HepG2 (cell line): ENCODE measurements around the gene KIF15. TPM values are rescaled to one million over a fixed set of nuclear protein-coding genes. Genes with fewer than 3 reads are reported as not detected.

Experiments used
- ATAC-seq: fragments of 200-7000 bp; cut with Tn5 transposase; 3 replicates; pipeline ENCODE4 v1.9.1; 2020; ENCODE audit warnings: mild to moderate bottlenecking, moderate library complexity
- BruUV-seq: library from RNA; stranded (reverse); fragments of 400-500 nt; replicated peaks from 2 replicates; lab custom pipeline; 2021; lab: Mats Ljungman, UMichigan
- CTCF ChIA-PET: fragments of 300-600 bp; formaldehyde crosslinking; extraction: SDS; loops from one replicate; lab custom pipeline; 2021; ENCODE audit warnings: low total read pairs, inconsistent platforms, low intra/inter-chr PET ratio; lab: Yijun Ruan, JAX
- POLR2A ChIA-PET: fragments of 350-600 bp; sonication (Branson Sonifier 250); formaldehyde crosslinking; loops from one replicate; lab custom pipeline; 2020; ENCODE audit warnings: antibody characterized with exemption, inconsistent platforms; lab: Yijun Ruan, JAX
- DNase-seq: peaks from one replicate; pipeline ENCODE4 v3.0.0-alpha.2; 2015; ENCODE audit warnings: low spot score
- FAIRE-seq: peaks from 3 replicates; lab custom pipeline; 2011; peaks lifted over from hg19 to GRCh38; lab: Jason Lieb, UNC
- H2AFZ ChIP-seq: one replicate; pipeline ENCODE4 v1.6.1; 2011; ENCODE audit warnings: low read length, inconsistent platforms
- H3K27ac ChIP-seq: fragments of 300-600 bp; 3 replicates; pipeline ENCODE4 v1.8.0; 2011; ENCODE audit warnings: mixed run types, mild to moderate bottlenecking, mixed read lengths, low read length, inconsistent platforms; ENCODE audit not compliant: insufficient read depth; ENCODE audit errors: extremely low read length
- H3K27me3 ChIP-seq, 2 experiments: fragments of 200-600 bp in 1 of 2; 2 replicates in 1 of 2; 3 replicates in 1 of 2; pipeline versions ENCODE4 v1.6.0 to v1.8.0; 2011; ENCODE audit warnings: low read length in 2 of 2, mild to moderate bottlenecking in 2 of 2, moderate library complexity in 2 of 2, inconsistent platforms in 1 of 2; ENCODE audit not compliant: insufficient read depth in 2 of 2, control insufficient read depth in 1 of 2
- H3K36me3 ChIP-seq, 2 experiments: fragments of 200-600 bp in 1 of 2; replicated peaks in 1 of 2; 2 replicates in 1 of 2; 3 replicates in 1 of 2; pipeline versions ENCODE4 v1.5.1 to v1.8.0; 2011; ENCODE audit warnings: low read length in 2 of 2, inconsistent platforms in 1 of 2; ENCODE audit not compliant: insufficient read depth in 2 of 2, control insufficient read depth in 1 of 2
- H3K4me1 ChIP-seq: 2 replicates; pipeline ENCODE4 v1.5.1; 2012; ENCODE audit warnings: low read length, inconsistent platforms; ENCODE audit not compliant: insufficient read depth
- H3K4me2 ChIP-seq: 2 replicates; pipeline ENCODE4 v1.6.0; 2011; ENCODE audit warnings: low read depth, low read length, inconsistent platforms
- H3K4me3 ChIP-seq, 3 experiments: fragments of 200-600 bp in 1 of 3; sonication (generic), shearing (Covaris generic) in 1 of 3; replicated peaks in 1 of 3; 2 replicates each; pipeline ENCODE4 v1.5.1; 2011 to 2016; ENCODE audit warnings: low read length in 3 of 3, inconsistent platforms in 2 of 3, low read depth in 2 of 3, mild to moderate bottlenecking in 2 of 3, control low read depth in 1 of 3, mixed read lengths in 1 of 3; ENCODE audit not compliant: insufficient read depth in 1 of 3
- H3K79me2 ChIP-seq: one replicate; pipeline ENCODE4 v1.6.1; 2011; ENCODE audit warnings: low read length, inconsistent platforms; ENCODE audit not compliant: insufficient read depth
- H3K9ac ChIP-seq: 2 replicates; pipeline ENCODE4 v1.6.0; 2011; ENCODE audit warnings: mild to moderate bottlenecking, low read depth, low read length, inconsistent platforms; ENCODE audit not compliant: insufficient read depth
- H3K9me3 ChIP-seq: 2 replicates; pipeline ENCODE4 v1.5.1; 2012; ENCODE audit warnings: mild to moderate bottlenecking, low read length
- H4K20me1 ChIP-seq: 2 replicates; pipeline ENCODE4 v1.6.0; 2011; ENCODE audit warnings: inconsistent platforms, mild to moderate bottlenecking, low read length, moderate library complexity; ENCODE audit not compliant: insufficient read depth
- ATF7-NPFF ChIP-seq: sonication (generic); formaldehyde crosslinking; IDR thresholded peaks from 2 replicates; pipeline ENCODE4 v1.8.1; 2023; ENCODE audit warnings: mild to moderate bottlenecking, low read depth, missing genetic modification reagents, moderate library complexity
- CEBPG ChIP-seq: IDR thresholded peaks from 2 replicates; pipeline ENCODE4 v1.6.1; 2016
- DZIP1 ChIP-seq: sonication (generic); formaldehyde crosslinking; IDR thresholded peaks from 2 replicates; pipeline ENCODE4 v1.5.0; 2020; ENCODE audit warnings: mild to moderate bottlenecking, missing genetic modification reagents
- MTF1 ChIP-seq: sonication (generic); formaldehyde crosslinking; IDR thresholded peaks from 2 replicates; pipeline ENCODE4 v1.5.0; 2020; ENCODE audit warnings: missing genetic modification reagents
- MTF2 ChIP-seq: sonication (generic); formaldehyde crosslinking; IDR thresholded peaks from 2 replicates; pipeline ENCODE4 v1.5.0; 2020; ENCODE audit warnings: missing genetic modification reagents, borderline replicate concordance
- NAIF1 ChIP-seq: sonication (generic); formaldehyde crosslinking; IDR thresholded peaks from 2 replicates; pipeline ENCODE4 v1.5.0; 2020; ENCODE audit warnings: mild to moderate bottlenecking, missing genetic modification reagents, borderline replicate concordance
- RNF2 ChIP-seq: fragments of 450-650 bp; conservative IDR thresholded peaks from 2 replicates; pipeline ENCODE4 v1.6.1; 2016; ENCODE audit warnings: low read depth
- SNAI1 ChIP-seq: sonication (generic); formaldehyde crosslinking; IDR thresholded peaks from 2 replicates; pipeline ENCODE4 v1.5.0; 2020; ENCODE audit warnings: mild to moderate bottlenecking, missing genetic modification reagents, borderline replicate concordance
- TCF7L2 ChIP-seq: IDR thresholded peaks from 2 replicates; pipeline ENCODE4 v1.6.1; 2011; ENCODE audit warnings: mild to moderate bottlenecking, low read depth, low read length, moderate library complexity
- XRCC5 ChIP-seq: fragments of 200-400 bp; formaldehyde crosslinking; optimal IDR thresholded peaks from 2 replicates; pipeline ENCODE3; 2017; ENCODE audit warnings: mild to moderate bottlenecking, low read length
- ZC3H13 ChIP-seq: sonication (generic); formaldehyde crosslinking; IDR thresholded peaks from 2 replicates; pipeline ENCODE4 v1.8.1; 2023; ENCODE audit warnings: mild to moderate bottlenecking, missing genetic modification reagents, moderate library complexity
- ZNF225 ChIP-seq: sonication (generic); formaldehyde crosslinking; IDR thresholded peaks from 2 replicates; pipeline ENCODE4 v1.4.0; 2020; ENCODE audit warnings: mild to moderate bottlenecking, missing genetic modification reagents
- ZNF558 ChIP-seq: sonication (generic); formaldehyde crosslinking; IDR thresholded peaks from 2 replicates; pipeline ENCODE4 v1.9.0; 2022; ENCODE audit warnings: mild to moderate bottlenecking, missing genetic modification reagents, borderline replicate concordance
- ZNF563 ChIP-seq: sonication (generic); formaldehyde crosslinking; IDR thresholded peaks from 2 replicates; pipeline ENCODE4 v1.8.0; 2022; ENCODE audit warnings: mild to moderate bottlenecking, moderate library complexity, missing genetic modification reagents
- ZNF572 ChIP-seq: sonication (generic); formaldehyde crosslinking; IDR thresholded peaks from 2 replicates; pipeline ENCODE4 v1.5.1; 2020; ENCODE audit warnings: mild to moderate bottlenecking, missing genetic modification reagents
- ZNF670 ChIP-seq: sonication (generic); formaldehyde crosslinking; IDR thresholded peaks from 2 replicates; pipeline ENCODE4 v1.8.0; 2022; ENCODE audit warnings: mild to moderate bottlenecking, missing genetic modification reagents, borderline replicate concordance
- ZNF766 ChIP-seq: sonication (generic); formaldehyde crosslinking; IDR thresholded peaks from 2 replicates; pipeline ENCODE4 v1.5.0; 2020; ENCODE audit warnings: missing genetic modification reagents, borderline replicate concordance
- WGBS: methylation state at CpG from one replicate; pipeline ENCODE4 v1.1.6; 2017; ENCODE audit warnings: low lambda C conversion rate; 5-methylcytosine and 5-hydroxymethylcytosine counted together
- in situ Hi-C: cut with HindIII; loops from 2 replicates; pipeline ENCODE4 v1.10.0; 2017; ENCODE audit warnings: low pct_unique_long_range_greater_than_20kb; ENCODE audit not compliant: extremely low pct_ligation_motif_present
- intact Hi-C: fragments of 100-400 bp; cut with micrococcal nuclease; formaldehyde crosslinking; loops from one replicate; pipeline ENCODE4 v1.10.0; 2022; ENCODE audit not compliant: unreplicated experiment
- polyA plus RNA-seq, 8 experiments: library from polyadenylated mRNA; depleted of rRNA in 3 of 8; stranded (reverse) in 7 of 8; unstranded in 1 of 8; fragments of >200 nt; fragmentation: Illumina TruSeq in 4 of 8; extraction: Trizol in 4 of 8; gene quantifications; 2 replicates each; pipeline versions ENCODE4 v1.2.1 to v1.2.3, GENCODE V29; 2011 to 2016; ENCODE audit warnings: low read depth in 4 of 8, missing spikeins in 1 of 8, mixed read lengths in 1 of 8; ENCODE audit not compliant: insufficient read depth in 1 of 8
- total RNA-seq, 5 experiments: library from RNA; depleted of rRNA; stranded (reverse); fragments of >200 nt; fragmentation: Illumina TruSeq; extraction: Trizol; gene quantifications; 2 replicates each; pipeline ENCODE4 v1.2.3, GENCODE V29; 2016; ENCODE audit warnings: low read depth in 1 of 5
- TF ChIP-seq, protein P1 (sequence below): sonication (generic); formaldehyde crosslinking; IDR thresholded peaks from 2 replicates; pipeline ENCODE4 v1.4.0; 2020; ENCODE audit warnings: mild to moderate bottlenecking, missing genetic modification reagents

KIF15 gene
- total and polyA plus RNA-seq, 2 of the 13 experiments (the other 11 are each of a cell fraction or from before 2014, with no cell fraction given), result 4.8 to 33.8 TPM

- TF ChIP-seq MTF2 (CRISPR knock-in tag) (no peak), XRCC5 (no peak), SNAI1 (no peak; the same call in 1 of the 2 replicates), TCF7L2 (no peak), MTF1 (CRISPR knock-in tag) (no peak)
These were observed 100.0 kb downstream of the KIF15 start, which contains the start of gene TMEM42 (continued) for GRCh38 chr3:44861412-44862225.

GRCh38 chr3:44862226-44862637 is 100.6 kb downstream of the KIF15 start:
- DNase-seq, result peak; percentile 9
- TF ChIP-seq, protein P1, sequence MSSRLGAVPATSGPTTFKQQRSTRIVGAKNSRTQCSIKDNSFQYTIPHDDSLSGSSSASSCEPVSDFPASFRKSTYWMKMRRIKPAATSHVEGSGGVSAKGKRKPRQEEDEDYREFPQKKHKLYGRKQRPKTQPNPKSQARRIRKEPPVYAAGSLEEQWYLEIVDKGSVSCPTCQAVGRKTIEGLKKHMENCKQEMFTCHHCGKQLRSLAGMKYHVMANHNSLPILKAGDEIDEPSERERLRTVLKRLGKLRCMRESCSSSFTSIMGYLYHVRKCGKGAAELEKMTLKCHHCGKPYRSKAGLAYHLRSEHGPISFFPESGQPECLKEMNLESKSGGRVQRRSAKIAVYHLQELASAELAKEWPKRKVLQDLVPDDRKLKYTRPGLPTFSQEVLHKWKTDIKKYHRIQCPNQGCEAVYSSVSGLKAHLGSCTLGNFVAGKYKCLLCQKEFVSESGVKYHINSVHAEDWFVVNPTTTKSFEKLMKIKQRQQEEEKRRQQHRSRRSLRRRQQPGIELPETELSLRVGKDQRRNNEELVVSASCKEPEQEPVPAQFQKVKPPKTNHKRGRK (CRISPR knock-in tag), result no peak
- TF ChIP-seq ZNF766 (CRISPR knock-in tag) (no peak), ZNF558 (0 out of 2 replicates have a peak, but pooled peaks have one; percentile 17), ZC3H13 (peak; percentile 59; the same call in 1 of the 2 replicates), ZNF670 (CRISPR knock-in tag) (peak; percentile 1; the same call in 1 of the 2 replicates), ZNF563 (CRISPR knock-in tag) (0 out of 2 replicates have a peak, but pooled peaks have one; percentile 1), CEBPG (CRISPR knock-in tag) (no peak), ZNF572 (no peak), DZIP1 (no peak), RNF2 (0 out of 2 replicates have a peak, but pooled peaks have one; percentile 14), ATF7-NPFF (CRISPR knock-in tag) (peak; percentile 1; the same call in 1 of the 2 replicates), ZNF225 (CRISPR knock-in tag) (0 out of 2 replicates have a peak, but pooled peaks have one; percentile 3), NAIF1 (CRISPR knock-in tag) (no peak)

More at GRCh38 chr3:44862226-44862637, 100.6 kb downstream of the KIF15 start:
- H3K4me2 ChIP-seq, result peak overlapping the region; percentile 97
- peak overlapping the region; percentile 65 for H2AFZ ChIP-seq
- ATAC-seq (peak; percentile 16), FAIRE-seq (no peak)
- peak overlapping the region; percentile 74 for H3K9ac ChIP-seq
- H4K20me1 ChIP-seq, result no peaks in the 10 kb centered on the region
- in situ Hi-C loops (no loop called here), intact Hi-C loops (no loop called here)
- H3K79me2 ChIP-seq, result peaks cover 4% of the 10 kb centered on the region
- BruUV-seq, result no TSS peak
- H3K27me3 ChIP-seq, result no peaks in the 10 kb centered on the region
- H3K27ac ChIP-seq, result peak overlapping the region; percentile 39
- H3K4me3 ChIP-seq, result peak overlapping the region; percentile 38 to 76 (median 46); a peak in 5 of 6 replicates
- H3K4me1 ChIP-seq, result peaks cover 9% of the 10 kb centered on the region
- no peaks in the 10 kb centered on the region for H3K9me3 ChIP-seq
- POLR2A ChIA-PET, result no interaction called here
- 23% methylated on average over 8 of the region's 25 CpGs for WGBS
- CTCF ChIA-PET, result no interaction called here
- peaks cover 0 to 3% of the 10 kb centered on the region in 2 experiments; a peak in 1 of 5 replicates for H3K36me3 ChIP-seq
